HepG2 (cell line): Measurements from ENCODE around the gene CIBAR2. TPM values are rescaled to one million over a fixed set of nuclear protein-coding genes. Genes with fewer than 3 reads are reported as not detected.

Experiments
- ATM ChIP-seq: fragments of 450-650 bp; IDR thresholded peaks from 2 replicates; pipeline ENCODE4 v1.7.1; 2017; ENCODE audit warnings: mild to moderate bottlenecking, borderline replicate concordance
- CTCF ChIP-seq: sonication (generic); formaldehyde crosslinking; IDR thresholded peaks from 2 replicates; pipeline ENCODE4 v1.5.0; 2020; ENCODE audit warnings: mild to moderate bottlenecking, missing genetic modification reagents, moderate library complexity
- ERF ChIP-seq: IDR thresholded peaks from 2 replicates; pipeline ENCODE4 v1.6.1; 2018; ENCODE audit warnings: missing biosample characterization, missing genetic modification reagents
- GPN1 ChIP-seq: sonication (generic); formaldehyde crosslinking; IDR thresholded peaks from 2 replicates; pipeline ENCODE4 v1.5.1; 2020; ENCODE audit warnings: missing genetic modification reagents, borderline replicate concordance
- HDAC1 ChIP-seq: sonication (generic); formaldehyde crosslinking; IDR thresholded peaks from 2 replicates; pipeline ENCODE4 v1.5.1; 2020; ENCODE audit warnings: mild to moderate bottlenecking, missing genetic modification reagents
- HDAC2 ChIP-seq: sonication (generic); formaldehyde crosslinking; IDR thresholded peaks from 2 replicates; pipeline ENCODE4 v1.4.0; 2020; ENCODE audit warnings: missing genetic modification reagents
- IKZF1 ChIP-seq: fragments of 450-650 bp; IDR thresholded peaks from 2 replicates; pipeline ENCODE4 v1.7.1; 2016
- IRF1 ChIP-seq: sonication (generic); formaldehyde crosslinking; IDR thresholded peaks from 2 replicates; pipeline ENCODE4 v1.4.0; 2020; ENCODE audit warnings: low read depth, mild to moderate bottlenecking, missing genetic modification reagents
- MBD4 ChIP-seq: IDR thresholded peaks from 2 replicates; pipeline ENCODE4 v1.6.1; 2012; ENCODE audit warnings: low read length, inconsistent platforms, borderline replicate concordance
- MEIS1 ChIP-seq: sonication (generic); formaldehyde crosslinking; IDR thresholded peaks from 2 replicates; pipeline ENCODE4 v1.9.0; 2021; ENCODE audit warnings: mild to moderate bottlenecking, missing genetic modification reagents, moderate library complexity, borderline replicate concordance
- MIER3 ChIP-seq: IDR thresholded peaks from 2 replicates; pipeline ENCODE4 v1.6.1; 2016; ENCODE audit warnings: missing compliant biosample characterization, borderline replicate concordance
- NFIB ChIP-seq: sonication (generic); formaldehyde crosslinking; IDR thresholded peaks from 2 replicates; pipeline ENCODE4 v1.9.0; 2021; ENCODE audit warnings: missing genetic modification reagents, mild to moderate bottlenecking, borderline replicate concordance
- NR2F2 ChIP-seq: IDR thresholded peaks from 2 replicates; pipeline ENCODE4 v1.6.1; 2012; ENCODE audit warnings: low read depth, inconsistent platforms, borderline replicate concordance
- PHF21A ChIP-seq: sonication (generic); formaldehyde crosslinking; IDR thresholded peaks from 2 replicates; pipeline ENCODE4 v1.5.0; 2020; ENCODE audit warnings: mild to moderate bottlenecking, missing genetic modification reagents
- TCF7 ChIP-seq: sonication (generic); IDR thresholded peaks from 2 replicates; pipeline ENCODE4 v1.6.1; 2016; ENCODE audit warnings: antibody characterized with exemption, low read depth
- TOE1 ChIP-seq: sonication (generic); formaldehyde crosslinking; IDR thresholded peaks from 2 replicates; pipeline ENCODE4 v1.4.0; 2020; ENCODE audit warnings: mild to moderate bottlenecking, missing genetic modification reagents
- ZFX ChIP-seq: sonication (generic); formaldehyde crosslinking; IDR thresholded peaks from 2 replicates; pipeline ENCODE4 v1.4.0; 2020; ENCODE audit warnings: mild to moderate bottlenecking, low read depth, missing genetic modification reagents, moderate library complexity
- ZNF30 ChIP-seq: sonication (generic); formaldehyde crosslinking; IDR thresholded peaks from 2 replicates; pipeline ENCODE4 v1.5.0; 2020; ENCODE audit warnings: mild to moderate bottlenecking, missing genetic modification reagents
- ZNF713 ChIP-seq: sonication (generic); formaldehyde crosslinking; IDR thresholded peaks from 2 replicates; pipeline ENCODE4 v1.4.0; 2020; ENCODE audit warnings: mild to moderate bottlenecking, missing genetic modification reagents
- ZNF747 ChIP-seq: sonication (generic); formaldehyde crosslinking; IDR thresholded peaks from 2 replicates; pipeline ENCODE4 v1.8.1; 2023; ENCODE audit warnings: missing genetic modification reagents, mild to moderate bottlenecking, borderline replicate concordance
- ZNF749 ChIP-seq: sonication (generic); formaldehyde crosslinking; IDR thresholded peaks from 2 replicates; pipeline ENCODE4 v1.8.0; 2022; ENCODE audit warnings: mild to moderate bottlenecking, missing genetic modification reagents, moderate library complexity, borderline replicate concordance
- ZNF777 ChIP-seq: sonication (generic); formaldehyde crosslinking; IDR thresholded peaks from 2 replicates; pipeline ENCODE4 v1.4.0; 2020; ENCODE audit warnings: missing genetic modification reagents
- polyA plus RNA-seq, 8 experiments: library from polyadenylated mRNA; depleted of rRNA in 3 of 8; stranded (reverse) in 7 of 8; unstranded in 1 of 8; fragments of >200 nt; fragmentation: Illumina TruSeq in 4 of 8; extraction: Trizol in 4 of 8; gene quantifications; 2 replicates each; pipeline versions ENCODE4 v1.2.1 to v1.2.3, GENCODE V29; 2011 to 2016; ENCODE audit warnings: low read depth in 4 of 8, missing spikeins in 1 of 8, mixed read lengths in 1 of 8; ENCODE audit not compliant: insufficient read depth in 1 of 8
- total RNA-seq, 5 experiments: library from RNA; depleted of rRNA; stranded (reverse); fragments of >200 nt; fragmentation: Illumina TruSeq; extraction: Trizol; gene quantifications; 2 replicates each; pipeline ENCODE4 v1.2.3, GENCODE V29; 2016; ENCODE audit warnings: low read depth in 1 of 5
- TF ChIP-seq, protein P1 (sequence below): sonication (generic); formaldehyde crosslinking; IDR thresholded peaks from 2 replicates; pipeline ENCODE4 v1.8.0; 2022; ENCODE audit warnings: mild to moderate bottlenecking, missing genetic modification reagents; ENCODE audit not compliant: insufficient replicate concordance
- TF ChIP-seq, protein P2 (sequence below): IDR thresholded peaks from 2 replicates; pipeline ENCODE4 v1.6.1; 2016
- TF ChIP-seq, protein P3 (sequence below): sonication (generic); formaldehyde crosslinking; IDR thresholded peaks from 2 replicates; pipeline ENCODE4 v1.4.0; 2020; ENCODE audit warnings: mild to moderate bottlenecking, missing genetic modification reagents

CIBAR2 gene
- total and polyA plus RNA-seq, 2 of the 13 experiments (the other 11 are each of a cell fraction or from before 2014, with no cell fraction given): not detected

DNA sequence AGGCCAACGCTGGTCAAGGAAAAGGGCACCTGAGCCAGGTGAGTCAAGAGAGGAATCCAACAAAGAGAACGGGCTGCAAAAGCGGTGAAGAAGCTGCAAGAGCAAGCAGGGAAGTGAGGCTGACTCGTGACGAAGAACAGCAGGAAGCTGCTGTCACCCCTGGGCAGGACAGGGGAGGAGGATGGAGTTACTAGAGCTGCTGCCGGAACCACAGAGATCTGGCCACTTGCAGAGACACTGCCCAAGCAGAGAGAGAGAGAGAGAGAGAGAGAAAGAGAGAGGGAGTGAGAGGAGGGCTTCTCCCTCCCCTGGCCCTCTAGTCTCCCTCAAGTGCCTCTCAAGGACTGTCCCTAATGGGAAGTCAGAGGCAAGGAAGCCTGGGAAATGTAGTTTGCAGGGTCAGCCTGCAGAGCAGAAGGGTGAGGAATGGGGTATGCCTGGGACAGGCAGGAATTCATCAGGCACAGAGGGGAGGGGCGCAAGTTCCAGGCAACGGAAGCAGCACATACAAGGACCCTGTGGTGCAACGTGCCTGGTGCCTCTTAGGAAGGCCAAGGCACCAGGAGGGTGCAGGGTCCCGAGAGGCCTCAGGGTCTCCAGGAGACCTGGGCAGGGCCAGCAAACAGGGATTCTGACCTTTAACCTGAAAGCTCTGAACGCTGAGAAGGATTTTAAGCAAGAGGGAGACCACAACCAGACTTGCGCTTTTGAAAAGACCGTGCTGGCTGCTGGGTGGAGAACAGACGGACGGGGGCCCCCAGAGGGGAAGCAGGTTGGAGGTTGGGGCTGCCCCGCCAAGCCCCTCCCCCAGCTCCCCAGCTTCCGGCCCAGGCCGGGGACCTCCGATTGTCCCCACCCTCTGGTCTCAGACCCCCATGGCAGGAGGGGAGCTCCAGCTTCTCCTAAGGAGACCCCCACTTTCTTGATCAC lies 45.8 kb upstream of the CIBAR2 start (continued):
- TF ChIP-seq, protein P1, sequence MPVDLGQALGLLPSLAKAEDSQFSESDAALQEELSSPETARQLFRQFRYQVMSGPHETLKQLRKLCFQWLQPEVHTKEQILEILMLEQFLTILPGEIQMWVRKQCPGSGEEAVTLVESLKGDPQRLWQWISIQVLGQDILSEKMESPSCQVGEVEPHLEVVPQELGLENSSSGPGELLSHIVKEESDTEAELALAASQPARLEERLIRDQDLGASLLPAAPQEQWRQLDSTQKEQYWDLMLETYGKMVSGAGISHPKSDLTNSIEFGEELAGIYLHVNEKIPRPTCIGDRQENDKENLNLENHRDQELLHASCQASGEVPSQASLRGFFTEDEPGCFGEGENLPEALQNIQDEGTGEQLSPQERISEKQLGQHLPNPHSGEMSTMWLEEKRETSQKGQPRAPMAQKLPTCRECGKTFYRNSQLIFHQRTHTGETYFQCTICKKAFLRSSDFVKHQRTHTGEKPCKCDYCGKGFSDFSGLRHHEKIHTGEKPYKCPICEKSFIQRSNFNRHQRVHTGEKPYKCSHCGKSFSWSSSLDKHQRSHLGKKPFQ (CRISPR knock-in tag): peak; percentile 68
- TF ChIP-seq ZNF747 (CRISPR knock-in tag) (no peak), NFIB (0 out of 2 replicates have a peak, but pooled peaks have one; percentile 90), MBD4 (no peak), ZNF30 (CRISPR knock-in tag) (no peak), GPN1 (CRISPR knock-in tag) (no peak), TCF7 (no peak), ZFX (CRISPR knock-in tag) (peak; percentile 64; the same call in 1 of the 2 replicates), ATM (no peak), NR2F2 (0 out of 2 replicates have a peak, but pooled peaks have one; percentile 12), IKZF1 (no peak), MEIS1 (CRISPR knock-in tag) (peak; percentile 83; the same call in 1 of the 2 replicates), HDAC2 (CRISPR knock-in tag) (peak; percentile 80), ZNF749 (CRISPR knock-in tag) (no peak; the same call in 1 of the 2 replicates), ZNF713 (peak; percentile 86), ERF (CRISPR knock-in tag) (peak; percentile 90), MIER3 (CRISPR knock-in tag) (peak; percentile 28; the same call in 1 of the 2 replicates), TOE1 (CRISPR knock-in tag) (no peak), CTCF (CRISPR knock-in tag) (peak; percentile 29; the same call in 1 of the 2 replicates), PHF21A (CRISPR knock-in tag) (peak; percentile 91), IRF1 (CRISPR knock-in tag) (no peak), ZNF777 (CRISPR knock-in tag) (peak; percentile 55), HDAC1 (CRISPR knock-in tag) (no peak)
- TF ChIP-seq, protein P2, sequence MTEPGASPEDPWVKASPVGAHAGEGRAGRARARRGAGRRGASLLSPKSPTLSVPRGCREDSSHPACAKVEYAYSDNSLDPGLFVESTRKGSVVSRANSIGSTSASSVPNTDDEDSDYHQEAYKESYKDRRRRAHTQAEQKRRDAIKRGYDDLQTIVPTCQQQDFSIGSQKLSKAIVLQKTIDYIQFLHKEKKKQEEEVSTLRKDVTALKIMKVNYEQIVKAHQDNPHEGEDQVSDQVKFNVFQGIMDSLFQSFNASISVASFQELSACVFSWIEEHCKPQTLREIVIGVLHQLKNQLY (CRISPR knock-in tag): no peak; the same call in 1 of the 2 replicates
- TF ChIP-seq, protein P3, sequence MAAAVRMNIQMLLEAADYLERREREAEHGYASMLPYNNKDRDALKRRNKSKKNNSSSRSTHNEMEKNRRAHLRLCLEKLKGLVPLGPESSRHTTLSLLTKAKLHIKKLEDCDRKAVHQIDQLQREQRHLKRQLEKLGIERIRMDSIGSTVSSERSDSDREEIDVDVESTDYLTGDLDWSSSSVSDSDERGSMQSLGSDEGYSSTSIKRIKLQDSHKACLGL (CRISPR knock-in tag): peak; percentile 20; the same call in 1 of the 2 replicates
